Osteoblast (primary cell): ENCODE data around the gene NISCH. TPM values are rescaled to one million over a fixed set of nuclear protein-coding genes. Genes with fewer than 3 reads are reported as not detected.

Source experiments
- DNase-seq: peaks from one replicate; pipeline ENCODE4 v3.0.0; 2011; ENCODE audit warnings: low spot score, mixed read lengths; ENCODE audit not compliant: insufficient read length; ENCODE audit errors: missing footprints
- H2AFZ ChIP-seq: 2 replicates; pipeline ENCODE4 v1.6.0; 2011; ENCODE audit warnings: mild to moderate bottlenecking, low read length
- H3K27ac ChIP-seq: 2 replicates; pipeline ENCODE4 v1.5.1; 2011; ENCODE audit warnings: mild to moderate bottlenecking, low read depth, low read length, moderate library complexity
- H3K27me3 ChIP-seq: 2 replicates; pipeline ENCODE4 v1.6.0; 2012; ENCODE audit warnings: mild to moderate bottlenecking, control low read depth, inconsistent platforms, low read length, moderate library complexity; ENCODE audit not compliant: insufficient read depth
- H3K36me3 ChIP-seq: 2 replicates; pipeline ENCODE4 v1.5.1; 2011; ENCODE audit warnings: mild to moderate bottlenecking, low read length, control low read depth, moderate library complexity; ENCODE audit not compliant: insufficient read depth
- H3K4me1 ChIP-seq: 2 replicates; pipeline ENCODE4 v1.5.1; 2011; ENCODE audit warnings: mild to moderate bottlenecking, low read length, control low read depth, moderate library complexity; ENCODE audit not compliant: insufficient read depth
- H3K4me2 ChIP-seq: 2 replicates; pipeline ENCODE4 v1.6.0; 2011; ENCODE audit warnings: mild to moderate bottlenecking, low read length; ENCODE audit not compliant: insufficient read depth
- H3K4me3 ChIP-seq: fragments of 200-600 bp; sonication (generic); 3 replicates; pipeline ENCODE4 v1.5.1; 2012; ENCODE audit warnings: mild to moderate bottlenecking, low read length, inconsistent platforms; ENCODE audit not compliant: insufficient read depth
- H3K79me2 ChIP-seq: 2 replicates; pipeline ENCODE4 v1.6.0; 2012; ENCODE audit warnings: mild to moderate bottlenecking, low read length, control low read depth, inconsistent platforms; ENCODE audit not compliant: insufficient read depth
- H3K9me3 ChIP-seq: 2 replicates; pipeline ENCODE4 v1.5.1; 2011; ENCODE audit warnings: low read depth, low read length, control low read depth
- H4K20me1 ChIP-seq: 2 replicates; pipeline ENCODE4 v1.6.0; 2012; ENCODE audit warnings: mild to moderate bottlenecking, low read length, control low read depth; ENCODE audit not compliant: insufficient read depth
- total RNA-seq: library from RNA; depleted of rRNA; stranded (reverse); fragments of >200 nt; gene quantifications from 2 replicates; pipeline ENCODE4 v1.2.3, GENCODE V29; 2012
- TF ChIP-seq, protein P1 (sequence below): IDR thresholded peaks from 2 replicates; pipeline ENCODE4 v1.5.1; 2011; ENCODE audit warnings: mild to moderate bottlenecking, low read depth, low read length, moderate library complexity; ENCODE audit errors: extremely low read depth

NISCH gene
- total RNA-seq, 1 donor: 83.2 TPM

DNA sequence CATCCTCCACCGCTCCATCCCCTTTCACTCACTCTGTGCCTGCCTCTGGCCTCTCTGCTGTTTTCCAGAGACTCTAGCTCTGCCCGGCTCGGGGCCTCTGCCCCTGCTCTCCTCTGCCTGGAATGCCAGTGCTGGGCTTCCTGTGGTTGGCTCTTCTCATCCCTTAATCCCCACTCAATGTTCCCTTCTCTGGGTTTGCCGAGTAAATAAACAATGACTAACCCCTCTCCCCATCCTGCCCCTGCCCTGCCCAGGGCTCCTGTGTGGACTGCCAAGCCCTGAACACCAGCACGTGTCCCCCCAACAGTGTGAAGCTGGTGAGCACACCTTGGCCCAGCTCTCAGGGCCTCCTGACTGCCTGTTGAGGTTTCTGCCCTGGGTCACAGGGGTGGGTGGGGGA lies 52.0 kb downstream of the NISCH start:
- H3K79me2 ChIP-seq: no peaks in the 10 kb centered on the region
- no peak overlapping the region for H2AFZ ChIP-seq
- no peak overlapping the region for H3K27ac ChIP-seq
- peaks cover 3% of the 10 kb centered on the region for H3K27me3 ChIP-seq
- H3K4me2 ChIP-seq: no peak overlapping the region
- H3K9me3 ChIP-seq: no peaks in the 10 kb centered on the region
- DNase-seq: peak; percentile 99
- TF ChIP-seq, protein P1, sequence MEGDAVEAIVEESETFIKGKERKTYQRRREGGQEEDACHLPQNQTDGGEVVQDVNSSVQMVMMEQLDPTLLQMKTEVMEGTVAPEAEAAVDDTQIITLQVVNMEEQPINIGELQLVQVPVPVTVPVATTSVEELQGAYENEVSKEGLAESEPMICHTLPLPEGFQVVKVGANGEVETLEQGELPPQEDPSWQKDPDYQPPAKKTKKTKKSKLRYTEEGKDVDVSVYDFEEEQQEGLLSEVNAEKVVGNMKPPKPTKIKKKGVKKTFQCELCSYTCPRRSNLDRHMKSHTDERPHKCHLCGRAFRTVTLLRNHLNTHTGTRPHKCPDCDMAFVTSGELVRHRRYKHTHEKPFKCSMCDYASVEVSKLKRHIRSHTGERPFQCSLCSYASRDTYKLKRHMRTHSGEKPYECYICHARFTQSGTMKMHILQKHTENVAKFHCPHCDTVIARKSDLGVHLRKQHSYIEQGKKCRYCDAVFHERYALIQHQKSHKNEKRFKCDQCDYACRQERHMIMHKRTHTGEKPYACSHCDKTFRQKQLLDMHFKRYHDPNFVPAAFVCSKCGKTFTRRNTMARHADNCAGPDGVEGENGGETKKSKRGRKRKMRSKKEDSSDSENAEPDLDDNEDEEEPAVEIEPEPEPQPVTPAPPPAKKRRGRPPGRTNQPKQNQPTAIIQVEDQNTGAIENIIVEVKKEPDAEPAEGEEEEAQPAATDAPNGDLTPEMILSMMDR: no peak
- no peak overlapping the region for H3K4me3 ChIP-seq
- H3K36me3 ChIP-seq: no peaks in the 10 kb centered on the region
- no peaks in the 10 kb centered on the region for H4K20me1 ChIP-seq
- H3K4me1 ChIP-seq: peaks cover 3% of the 10 kb centered on the region

DNA sequence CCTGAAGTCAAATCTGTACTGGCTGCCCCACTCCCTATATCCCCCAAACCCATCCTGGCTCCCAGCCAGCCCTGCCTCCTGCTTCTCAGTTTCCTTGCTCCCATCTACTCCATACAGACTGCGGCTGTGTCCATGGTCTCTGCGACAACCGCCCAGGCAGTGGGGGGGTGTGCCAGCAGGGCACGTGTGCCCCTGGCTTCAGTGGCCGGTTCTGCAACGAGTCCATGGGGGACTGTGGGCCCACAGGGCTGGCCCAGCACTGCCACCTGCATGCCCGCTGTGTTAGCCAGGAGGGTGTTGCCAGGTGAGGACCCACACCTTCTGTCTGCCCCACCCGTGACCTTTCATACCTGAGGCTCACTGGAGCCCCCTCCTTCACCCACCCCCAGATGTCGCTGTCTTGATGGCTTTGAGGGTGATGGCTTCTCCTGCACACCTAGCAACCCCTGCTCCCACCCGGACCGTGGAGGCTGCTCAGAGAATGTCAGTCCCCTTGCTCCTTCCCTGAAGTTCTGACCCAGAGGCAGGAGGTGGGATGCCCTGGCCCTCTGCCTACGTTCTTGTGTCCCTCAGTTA lies 54.4 kb downstream of the NISCH start:
- Histone ChIP-seq H3K4me2 (no peak overlapping the region), H3K79me2 (no peaks in the 10 kb centered on the region), H4K20me1 (no peaks in the 10 kb centered on the region), H3K9me3 (no peaks in the 10 kb centered on the region), H3K27ac (no peak overlapping the region), H3K4me3 (no peak overlapping the region), H3K4me1 (peaks cover 3% of the 10 kb centered on the region), H3K36me3 (no peaks in the 10 kb centered on the region), H3K27me3 (peaks cover 5% of the 10 kb centered on the region), H2AFZ (no peak overlapping the region)
- DNase-seq: no peak
- TF ChIP-seq, protein P1: no peak

DNA sequence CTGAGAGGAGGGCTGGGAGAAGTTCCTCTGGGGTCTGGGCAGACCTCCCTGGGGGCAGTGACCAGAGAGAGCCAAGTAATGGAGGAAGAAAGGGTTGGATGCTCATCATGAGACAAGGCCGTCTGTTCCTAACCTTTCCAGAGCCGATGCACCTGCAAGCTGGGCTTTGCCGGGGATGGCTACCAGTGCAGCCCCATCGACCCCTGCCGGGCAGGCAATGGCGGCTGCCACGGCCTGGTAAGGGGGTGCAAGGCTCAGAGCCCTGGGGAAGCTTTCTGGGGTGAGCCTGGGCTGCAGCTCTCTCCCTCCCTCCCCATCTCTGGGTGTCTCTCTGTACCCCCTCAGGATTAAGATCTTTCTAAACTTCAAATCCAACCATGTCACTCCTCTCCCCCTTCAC lies 56.1 kb downstream of the NISCH start:
- Histone ChIP-seq H3K9me3 (no peaks in the 10 kb centered on the region), H3K4me1 (peaks cover 3% of the 10 kb centered on the region), H3K36me3 (no peaks in the 10 kb centered on the region), H3K4me3 (no peak overlapping the region), H3K79me2 (no peaks in the 10 kb centered on the region), H3K27me3 (peaks cover 5% of the 10 kb centered on the region), H3K4me2 (no peak overlapping the region), H2AFZ (no peak overlapping the region), H4K20me1 (no peaks in the 10 kb centered on the region), H3K27ac (no peak overlapping the region)
- DNase-seq: no peak
- TF ChIP-seq, protein P1: no peak

DNA sequence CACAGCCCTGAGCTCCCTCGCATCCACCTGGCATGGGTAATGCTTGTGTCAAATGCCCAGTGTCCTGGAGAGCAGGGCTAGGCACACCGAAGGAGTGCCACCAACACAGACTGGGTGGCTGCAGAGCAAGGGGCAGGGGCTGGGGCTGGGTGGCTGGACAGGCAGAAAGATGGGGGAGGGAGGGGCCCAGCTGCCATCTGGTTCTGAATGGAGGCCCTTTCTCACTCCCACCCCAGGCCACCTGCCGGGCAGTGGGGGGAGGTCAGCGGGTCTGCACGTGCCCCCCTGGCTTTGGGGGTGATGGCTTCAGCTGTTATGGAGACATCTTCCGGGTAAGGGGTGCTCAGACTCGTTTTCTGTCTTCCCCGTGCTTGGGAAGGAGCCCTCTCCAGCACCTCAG lies 56.7 kb downstream of the NISCH start:
- H3K27ac ChIP-seq: no peak overlapping the region
- H4K20me1 ChIP-seq: no peaks in the 10 kb centered on the region
- H3K79me2 ChIP-seq: no peaks in the 10 kb centered on the region
- H3K9me3 ChIP-seq: no peaks in the 10 kb centered on the region
- no peaks in the 10 kb centered on the region for H3K36me3 ChIP-seq
- no peak overlapping the region for H2AFZ ChIP-seq
- TF ChIP-seq, protein P1: no peak
- peaks cover 5% of the 10 kb centered on the region for H3K27me3 ChIP-seq
- H3K4me3 ChIP-seq: no peak overlapping the region
- no peak for DNase-seq
- no peak overlapping the region for H3K4me2 ChIP-seq
- H3K4me1 ChIP-seq: peaks cover 3% of the 10 kb centered on the region
